ENCODE measurements around the gene C1orf174. TPM values are rescaled to one million over a fixed set of nuclear protein-coding genes. Genes with fewer than 3 reads are reported as not detected.

C1orf174 gene
- total and polyA plus RNA-seq, 2 of the 13 experiments (the other 11 are each of a cell fraction or from before 2014, with no cell fraction given): 21.6 to 31.4 TPM

GRCh38 chr1:3863231-3863935, 36.7 kb downstream of the C1orf174 start:
- Histone ChIP-seq H3K4me3 (replicated peaks in 1 of 3; ENCODE audit: insufficient read depth in 1 of 3, low read depth in 2 of 3, low read length in 3 of 3) (no peak overlapping the region), H3K4me1 (ENCODE audit: insufficient read depth, low read length) (peaks cover 21% of the 10 kb centered on the region), H3K9me3 (ENCODE audit: low read length) (no peaks in the 10 kb centered on the region), H3K4me2 (ENCODE audit: low read depth, low read length) (no peak overlapping the region), H3K27ac (ENCODE audit: extremely low read length, insufficient read depth, low read length) (no peak overlapping the region), H3K36me3 (replicated peaks in 1 of 2; ENCODE audit: control insufficient read depth in 1 of 2, insufficient read depth in 2 of 2, low read length in 2 of 2) (peaks cover 0 to 10% of the 10 kb centered on the region in 2 experiments; a peak in 2 of 5 replicates), H3K9ac (ENCODE audit: insufficient read depth, low read depth, low read length) (no peak overlapping the region), H3K79me2 (ENCODE audit: insufficient read depth, low read length) (peaks cover 7% of the 10 kb centered on the region), H4K20me1 (ENCODE audit: insufficient read depth, low read length) (no peaks in the 10 kb centered on the region), H2AFZ (ENCODE audit: low read length) (no peak overlapping the region), H3K27me3 (ENCODE audit: control insufficient read depth in 1 of 2, insufficient read depth in 2 of 2, low read length in 2 of 2) (no peaks in the 10 kb centered on the region)
- FAIRE-seq (no peak), ATAC-seq (no peak), DNase-seq (ENCODE audit: low spot score) (no peak)
- no peak for TF ChIP-seq SMC3 (IDR thresholded peaks at IDR 0.05; ENCODE audit: low read length)
- TF ChIP-seq ZNF256 (CRISPR knock-in tag; conservative IDR thresholded peaks at IDR 0.05): no peak
- TF ChIP-seq CBFB (CRISPR knock-in tag; IDR thresholded peaks at IDR 0.05): no peak
- TF ChIP-seq ZNF709 (CRISPR knock-in tag; IDR thresholded peaks at IDR 0.05): no peak
- no peak for TF ChIP-seq ZNF263 (CRISPR knock-in tag; IDR thresholded peaks at IDR 0.05)
- TF ChIP-seq TARDBP (CRISPR knock-in tag; IDR thresholded peaks at IDR 0.05): no peak
- TF ChIP-seq MED13 (CRISPR knock-in tag; IDR thresholded peaks at IDR 0.05): no peak
- CTCF ChIA-PET (ENCODE audit: low intra/inter-chr PET ratio, low total read pairs): no interaction called here
- no TSS peak for BruUV-seq (replicated peaks)
- POLR2A ChIA-PET: no interaction called here
- 97% methylated on average over 12 of the region's 12 CpGs for WGBS (ENCODE audit: low lambda C conversion rate)
- in situ Hi-C loops (cut with HindIII; ENCODE audit: extremely low pct_ligation_motif_present, low pct_unique_long_range_greater_than_20kb) (no loop called here), intact Hi-C loops (cut with micrococcal nuclease; ENCODE audit: unreplicated experiment) (no loop called here)

- POLR2A ChIA-PET: interaction anchor here (1.3 to 2.1 kb wide), 4 partner anchors 41 to 87 kb away, joined by 4 to 10 read pairs (median 4); partner anchors contain the start of gene C1orf174
- no peaks in the 10 kb centered on the region; a peak in 1 of 5 replicates for H3K27me3 ChIP-seq (ENCODE audit: control insufficient read depth in 1 of 2, insufficient read depth in 2 of 2, low read length in 2 of 2)
- in situ Hi-C loops (cut with HindIII; ENCODE audit: extremely low pct_ligation_motif_present, low pct_unique_long_range_greater_than_20kb) (no loop called here), intact Hi-C loops (cut with micrococcal nuclease; ENCODE audit: unreplicated experiment) (no loop called here)
- peak overlapping the region; percentile 85 for H3K4me2 ChIP-seq (ENCODE audit: low read depth, low read length)
- peak; percentile 64 for ATAC-seq
- peaks cover 35% of the 10 kb centered on the region for H3K4me1 ChIP-seq (ENCODE audit: insufficient read depth, low read length)
- H3K27ac ChIP-seq (ENCODE audit: extremely low read length, insufficient read depth, low read length): no peak overlapping the region
- 71% methylated on average over 26 of the region's 34 CpGs for WGBS (ENCODE audit: low lambda C conversion rate)
- H3K4me3 ChIP-seq (replicated peaks in 1 of 3; ENCODE audit: insufficient read depth in 1 of 3, low read depth in 2 of 3, low read length in 3 of 3): peak overlapping the region; percentile 83 to 98 (median 86)
- no TSS peak for BruUV-seq (replicated peaks)
- H3K9ac ChIP-seq (ENCODE audit: insufficient read depth, low read depth, low read length): peak overlapping the region; percentile 81
- FAIRE-seq: no peak
- H3K79me2 ChIP-seq (ENCODE audit: insufficient read depth, low read length): peaks cover 34% of the 10 kb centered on the region
- H3K36me3 ChIP-seq (replicated peaks in 1 of 2; ENCODE audit: control insufficient read depth in 1 of 2, insufficient read depth in 2 of 2, low read length in 2 of 2): peaks cover 0 to 2% of the 10 kb centered on the region in 2 experiments; a peak in 2 of 5 replicates
- H4K20me1 ChIP-seq (ENCODE audit: insufficient read depth, low read length): no peaks in the 10 kb centered on the region
- CTCF ChIA-PET (ENCODE audit: low intra/inter-chr PET ratio, low total read pairs): no interaction called here
- H2AFZ ChIP-seq (ENCODE audit: low read length): no peak overlapping the region
- DNase-seq (ENCODE audit: low spot score): peak; percentile 22
- no peaks in the 10 kb centered on the region for H3K9me3 ChIP-seq (ENCODE audit: low read length)
- 0 out of 2 replicates have a peak, but pooled peaks have one; percentile 47 for TF ChIP-seq TMF1 (CRISPR knock-in tag; IDR thresholded peaks at IDR 0.05; ENCODE audit: low read depth)
- TF ChIP-seq HOXA5 (CRISPR knock-in tag; IDR thresholded peaks at IDR 0.05): 0 out of 2 replicates have a peak, but pooled peaks have one; percentile 1
- 0 out of 2 replicates have a peak, but pooled peaks have one; percentile 29 for TF ChIP-seq TBP (CRISPR knock-in tag; IDR thresholded peaks at IDR 0.05)
- TF ChIP-seq, protein P1, sequence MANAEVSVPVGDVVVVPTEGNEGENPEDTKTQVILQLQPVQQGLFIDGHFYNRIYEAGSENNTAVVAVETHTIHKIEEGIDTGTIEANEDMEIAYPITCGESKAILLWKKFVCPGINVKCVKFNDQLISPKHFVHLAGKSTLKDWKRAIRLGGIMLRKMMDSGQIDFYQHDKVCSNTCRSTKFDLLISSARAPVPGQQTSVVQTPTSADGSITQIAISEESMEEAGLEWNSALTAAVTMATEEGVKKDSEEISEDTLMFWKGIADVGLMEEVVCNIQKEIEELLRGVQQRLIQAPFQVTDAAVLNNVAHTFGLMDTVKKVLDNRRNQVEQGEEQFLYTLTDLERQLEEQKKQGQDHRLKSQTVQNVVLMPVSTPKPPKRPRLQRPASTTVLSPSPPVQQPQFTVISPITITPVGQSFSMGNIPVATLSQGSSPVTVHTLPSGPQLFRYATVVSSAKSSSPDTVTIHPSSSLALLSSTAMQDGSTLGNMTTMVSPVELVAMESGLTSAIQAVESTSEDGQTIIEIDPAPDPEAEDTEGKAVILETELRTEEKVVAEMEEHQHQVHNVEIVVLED (CRISPR knock-in tag; IDR thresholded peaks at IDR 0.05; ENCODE audit: borderline replicate concordance): no peak
- TF ChIP-seq, protein P2, sequence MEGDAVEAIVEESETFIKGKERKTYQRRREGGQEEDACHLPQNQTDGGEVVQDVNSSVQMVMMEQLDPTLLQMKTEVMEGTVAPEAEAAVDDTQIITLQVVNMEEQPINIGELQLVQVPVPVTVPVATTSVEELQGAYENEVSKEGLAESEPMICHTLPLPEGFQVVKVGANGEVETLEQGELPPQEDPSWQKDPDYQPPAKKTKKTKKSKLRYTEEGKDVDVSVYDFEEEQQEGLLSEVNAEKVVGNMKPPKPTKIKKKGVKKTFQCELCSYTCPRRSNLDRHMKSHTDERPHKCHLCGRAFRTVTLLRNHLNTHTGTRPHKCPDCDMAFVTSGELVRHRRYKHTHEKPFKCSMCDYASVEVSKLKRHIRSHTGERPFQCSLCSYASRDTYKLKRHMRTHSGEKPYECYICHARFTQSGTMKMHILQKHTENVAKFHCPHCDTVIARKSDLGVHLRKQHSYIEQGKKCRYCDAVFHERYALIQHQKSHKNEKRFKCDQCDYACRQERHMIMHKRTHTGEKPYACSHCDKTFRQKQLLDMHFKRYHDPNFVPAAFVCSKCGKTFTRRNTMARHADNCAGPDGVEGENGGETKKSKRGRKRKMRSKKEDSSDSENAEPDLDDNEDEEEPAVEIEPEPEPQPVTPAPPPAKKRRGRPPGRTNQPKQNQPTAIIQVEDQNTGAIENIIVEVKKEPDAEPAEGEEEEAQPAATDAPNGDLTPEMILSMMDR (CRISPR knock-in tag; IDR thresholded peaks at IDR 0.05): peak; percentile 47
- peak; percentile 17; the same call in 1 of the 2 replicates for TF ChIP-seq AHR (CRISPR knock-in tag; IDR thresholded peaks at IDR 0.05)
- peak; percentile 39; the same call in 1 of the 2 replicates for TF ChIP-seq CENPT (CRISPR knock-in tag; IDR thresholded peaks at IDR 0.05; ENCODE audit: low read depth)
Measured at GRCh38 chr1:3858231-3858981, 41.7 kb downstream of the C1orf174 start.
